CD4-positive, alpha-beta memory T cell (primary cell): Measurements from ENCODE around the gene DAPK2. TPM values are rescaled to one million over a fixed set of nuclear protein-coding genes. Genes with fewer than 3 reads are reported as not detected.
A peak's percentile ranks its signal among the peaks of the same experiment; 100 is the strongest.

Experiments
- CTCF ChIA-PET: fragments of 350-600 bp; sonication (Branson Sonifier 250); formaldehyde crosslinking; loops from one replicate; lab custom pipeline; 2021; ENCODE audit warnings: inconsistent platforms; ENCODE audit not compliant: partially characterized antibody; lab: Charles Lee
- POLR2A ChIA-PET: fragments of 350-600 bp; sonication (Branson Sonifier 250); formaldehyde crosslinking; loops from one replicate; lab custom pipeline; 2021; ENCODE audit not compliant: partially characterized antibody; lab: Charles Lee
- DNase-seq, 5 donors: peaks; one replicate each; pipeline versions ENCODE4 v3.0.0 to v3.0.0-alpha.2; 2020 to 2022; ENCODE audit warnings: mixed read lengths in 1 of 5
- H3K27ac ChIP-seq: one replicate; pipeline ENCODE4 v1.7.0; 2013; ENCODE audit warnings: low read depth, low read length
- H3K27me3 ChIP-seq: 2 replicates; pipeline ENCODE4 v1.7.0; 2013; ENCODE audit warnings: mild to moderate bottlenecking, low read length, moderate library complexity; ENCODE audit not compliant: insufficient read depth
- H3K36me3 ChIP-seq: 2 replicates; pipeline ENCODE4 v1.7.0; 2013; ENCODE audit warnings: mild to moderate bottlenecking, low read length, moderate library complexity; ENCODE audit not compliant: insufficient read depth
- H3K4me1 ChIP-seq: 2 replicates; pipeline ENCODE4 v1.7.0; 2013; ENCODE audit warnings: mild to moderate bottlenecking, low read length, moderate library complexity; ENCODE audit not compliant: insufficient read depth
- H3K4me3 ChIP-seq, 2 donors: one replicate each; pipeline ENCODE4 v1.7.0; 2013; ENCODE audit warnings: low read length in 2 of 2, mild to moderate bottlenecking in 1 of 2
- H3K9me3 ChIP-seq, 2 donors: one replicate each; pipeline ENCODE4 v1.7.0; 2013; ENCODE audit warnings: low read length in 2 of 2, control low read depth in 1 of 2; ENCODE audit not compliant: control insufficient read depth in 1 of 2
- H3K27ac Mint-ChIP-seq, 7 donors: one replicate each; pipeline ENCODE4 v1.8.0; 2020 to 2021; ENCODE audit warnings: mixed read lengths in 7 of 7, mild to moderate bottlenecking in 6 of 7, inconsistent platforms in 3 of 7, moderate library complexity in 3 of 7
- H3K27me3 Mint-ChIP-seq, 2 donors: one replicate each; pipeline ENCODE4 v1.8.0; 2020 to 2021; ENCODE audit warnings: mixed read lengths in 2 of 2
- H3K36me3 Mint-ChIP-seq, 2 donors: one replicate each; pipeline ENCODE4 v1.8.0; 2020 to 2021; ENCODE audit warnings: mixed read lengths in 2 of 2, inconsistent platforms in 1 of 2, mild to moderate bottlenecking in 1 of 2
- H3K4me1 Mint-ChIP-seq, 4 donors: one replicate each; pipeline ENCODE4 v1.8.0; 2020 to 2021; ENCODE audit warnings: mixed read lengths in 4 of 4, mild to moderate bottlenecking in 1 of 4
- H3K4me3 Mint-ChIP-seq, 8 donors: one replicate each; pipeline ENCODE4 v1.8.0; 2020 to 2021; ENCODE audit warnings: mixed read lengths in 8 of 8, mild to moderate bottlenecking in 7 of 8, moderate library complexity in 6 of 8, inconsistent platforms in 3 of 8
- H3K9me3 Mint-ChIP-seq, 8 donors: one replicate each; pipeline ENCODE4 v1.8.0; 2020 to 2021; ENCODE audit warnings: mixed read lengths in 8 of 8, mild to moderate bottlenecking in 5 of 8, inconsistent platforms in 3 of 8, moderate library complexity in 1 of 8
- intact Hi-C: fragments of 100-400 bp; cut with micrococcal nuclease; formaldehyde crosslinking; loops from one replicate; pipeline ENCODE4 v1.15.1; 2023
- polyA plus RNA-seq, 2 donors: library from polyadenylated mRNA; unstranded; fragments of 300-500 nt; fragmentation: Illumina TruSeq; gene quantifications; one replicate each; pipeline ENCODE4 v1.2.3, GENCODE V29; 2021
- total RNA-seq, 2 experiments: library from RNA; stranded (reverse); gene quantifications; one replicate each; pipeline ENCODE4 v1.2.3, GENCODE V29; 2021

DAPK2 gene
- total and polyA plus RNA-seq, 4 experiments from 2014 or later, result 0.93 to 2.9 (median 2.3) TPM; not detected in 1

GRCh38 chr15:63939531-63940130 is 106.7 kb downstream of the DAPK2 start:
- DNase-seq, result peak in 4 of 5 donors; percentile 8 to 29 (median 18)
- intact Hi-C loops, result no loop called here

GRCh38 chr15:63938486-63939061 is 107.7 kb downstream of the DAPK2 start:
- no peaks in the 10 kb centered on the region for H3K36me3 Mint-ChIP-seq
- Histone ChIP-seq H3K27me3 (no peaks in the 10 kb centered on the region), H3K27ac (no peak overlapping the region), H3K4me1 (peaks cover 32% of the 10 kb centered on the region), H3K36me3 (no peaks in the 10 kb centered on the region), H3K9me3 (no peaks in the 10 kb centered on the region), H3K4me3 (peak overlapping the region in 1 of 2 donors; percentile 11)
- H3K27me3 Mint-ChIP-seq, result no peaks in the 10 kb centered on the region
- peak overlapping the region; percentile 77 to 96 (median 93) for H3K27ac Mint-ChIP-seq
- peak overlapping the region in 7 of 8 donors; percentile 49 to 81 (median 61) for H3K4me3 Mint-ChIP-seq
- intact Hi-C loops, result no loop called here
- CTCF ChIA-PET, result interaction anchor here (1.4 to 10.4 kb wide), 3 partner anchors 32 to 108 kb away, joined by 3 to 154 read pairs (median 5); partner anchors contain the start of gene DAPK2
- DNase-seq, result no peak
- POLR2A ChIA-PET, result interaction anchor here (0.7 to 2.0 kb wide), 5 partner anchors 8 to 70 kb away, joined by 3 to 7 read pairs (median 4); no protein-coding TSS in a partner anchor
- H3K9me3 Mint-ChIP-seq, result no peaks in the 10 kb centered on the region
- peaks cover 28 to 42% (median 32%) of the 10 kb centered on the region in 4 donors for H3K4me1 Mint-ChIP-seq

More at GRCh38 chr15:63939531-63940130, 106.7 kb downstream of the DAPK2 start:
- Histone ChIP-seq H3K4me1 (peaks cover 32% of the 10 kb centered on the region), H3K4me3 (no peak overlapping the region), H3K36me3 (no peaks in the 10 kb centered on the region), H3K27me3 (no peaks in the 10 kb centered on the region), H3K9me3 (no peaks in the 10 kb centered on the region), H3K27ac (peak overlapping the region; percentile 36)
- peak overlapping the region in 7 of 8 donors; percentile 54 to 81 (median 62) for H3K4me3 Mint-ChIP-seq
- H3K36me3 Mint-ChIP-seq, result no peaks in the 10 kb centered on the region
- peaks cover 28 to 42% (median 32%) of the 10 kb centered on the region in 4 donors for H3K4me1 Mint-ChIP-seq
- ChIA-PET POLR2A (interaction anchor here (0.6 to 2.0 kb wide), 9 partner anchors 9 to 128 kb away, joined by 3 to 9 read pairs (median 4); no protein-coding TSS in a partner anchor), CTCF (interaction anchor here (1.2 to 10.4 kb wide), 4 partner anchors 11 to 107 kb away, joined by 3 to 154 read pairs (median 4); partner anchors contain the start of gene DAPK2)
- H3K27ac Mint-ChIP-seq, result peak overlapping the region; percentile 77 to 96 (median 93)
- H3K27me3 Mint-ChIP-seq, result no peaks in the 10 kb centered on the region
- no peaks in the 10 kb centered on the region for H3K9me3 Mint-ChIP-seq

GRCh38 chr15:63933522-63933921 is 112.8 kb downstream of the DAPK2 start:
- Histone ChIP-seq H3K9me3 (no peaks in the 10 kb centered on the region), H3K27ac (no peak overlapping the region), H3K4me1 (peaks cover 15% of the 10 kb centered on the region), H3K36me3 (no peaks in the 10 kb centered on the region), H3K27me3 (no peaks in the 10 kb centered on the region), H3K4me3 (no peak overlapping the region)
- DNase-seq, result no peak
- intact Hi-C loops, result no loop called here
- H3K9me3 Mint-ChIP-seq, result no peaks in the 10 kb centered on the region
- H3K4me1 Mint-ChIP-seq, result peaks cover 11 to 22% (median 14%) of the 10 kb centered on the region in 4 donors
- ChIA-PET CTCF (interaction anchor here (0.6 to 3.6 kb wide), 3 partner anchors 12 to 45 kb away, joined by 3 to 20 read pairs (median 5); no protein-coding TSS in a partner anchor), POLR2A (no interaction called here)
- no peak overlapping the region for H3K27ac Mint-ChIP-seq
- no peaks in the 10 kb centered on the region for H3K27me3 Mint-ChIP-seq
- H3K4me3 Mint-ChIP-seq, result no peak overlapping the region
- H3K36me3 Mint-ChIP-seq, result no peaks in the 10 kb centered on the region

DNA sequence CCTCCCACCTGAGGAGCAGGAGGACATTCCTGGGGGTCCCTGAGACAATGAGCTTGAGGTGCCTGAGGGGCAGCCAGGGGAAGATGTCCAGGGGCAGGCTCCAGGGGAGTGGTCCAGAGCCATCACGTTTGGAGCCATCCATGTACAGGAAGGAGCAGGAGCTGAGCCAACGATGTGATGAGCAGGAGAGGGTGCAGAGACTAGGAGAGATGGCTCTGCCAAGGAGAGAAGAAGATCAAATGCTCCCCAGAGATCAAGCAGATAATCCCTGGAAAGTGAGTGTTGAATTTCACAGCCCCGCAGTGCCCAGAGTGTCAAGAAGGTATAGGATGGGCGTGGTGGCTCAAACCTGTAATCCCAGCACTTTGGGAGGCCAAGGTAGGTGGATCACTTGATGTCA is 114.7 kb downstream of the DAPK2 start:
- H3K36me3 Mint-ChIP-seq, result no peaks in the 10 kb centered on the region
- H3K27ac Mint-ChIP-seq, result peak overlapping the region in 2 of 7 donors; percentile 0 to 53
- Histone ChIP-seq H3K36me3 (no peaks in the 10 kb centered on the region), H3K4me1 (no peaks in the 10 kb centered on the region), H3K27ac (no peak overlapping the region), H3K4me3 (no peak overlapping the region), H3K9me3 (no peaks in the 10 kb centered on the region), H3K27me3 (no peaks in the 10 kb centered on the region)
- H3K4me3 Mint-ChIP-seq, result no peak overlapping the region
- ChIA-PET CTCF (interaction anchor here (1.2 to 3.6 kb wide), 3 partner anchors 14 to 79 kb away, joined by 3 to 20 read pairs (median 4); no protein-coding TSS in a partner anchor), POLR2A (no interaction called here)
- intact Hi-C loops, result no loop called here
- H3K27me3 Mint-ChIP-seq, result no peaks in the 10 kb centered on the region
- no peak for DNase-seq
- H3K9me3 Mint-ChIP-seq, result no peaks in the 10 kb centered on the region
- peaks cover 0 to 8% (median 4%) of the 10 kb centered on the region in 4 donors for H3K4me1 Mint-ChIP-seq

- Histone ChIP-seq H3K4me3 (no peak overlapping the region), H3K36me3 (no peaks in the 10 kb centered on the region), H3K4me1 (no peaks in the 10 kb centered on the region), H3K9me3 (no peaks in the 10 kb centered on the region), H3K27ac (no peak overlapping the region), H3K27me3 (no peaks in the 10 kb centered on the region)
- ChIA-PET POLR2A (interaction anchor here (1.7 kb wide), 1 partner anchor 9 kb away, joined by 5 read pairs; no protein-coding TSS in a partner anchor), CTCF (interaction anchor here (0.6 to 1.4 kb wide), 2 partner anchors 15 to 1908 kb away, joined by 3 to 5 read pairs; no protein-coding TSS in a partner anchor)
- no peak overlapping the region for H3K4me3 Mint-ChIP-seq
- no peaks in the 10 kb centered on the region for H3K27me3 Mint-ChIP-seq
- peak overlapping the region in 1 of 7 donors; percentile 55 for H3K27ac Mint-ChIP-seq
- no peak for DNase-seq
- intact Hi-C loops, result no loop called here
- H3K9me3 Mint-ChIP-seq, result no peaks in the 10 kb centered on the region
- H3K36me3 Mint-ChIP-seq, result no peaks in the 10 kb centered on the region
- peaks cover 0 to 8% (median 4%) of the 10 kb centered on the region in 4 donors for H3K4me1 Mint-ChIP-seq
Measured at GRCh38 chr15:63930034-63930433, 116.3 kb downstream of the DAPK2 start.

DNA sequence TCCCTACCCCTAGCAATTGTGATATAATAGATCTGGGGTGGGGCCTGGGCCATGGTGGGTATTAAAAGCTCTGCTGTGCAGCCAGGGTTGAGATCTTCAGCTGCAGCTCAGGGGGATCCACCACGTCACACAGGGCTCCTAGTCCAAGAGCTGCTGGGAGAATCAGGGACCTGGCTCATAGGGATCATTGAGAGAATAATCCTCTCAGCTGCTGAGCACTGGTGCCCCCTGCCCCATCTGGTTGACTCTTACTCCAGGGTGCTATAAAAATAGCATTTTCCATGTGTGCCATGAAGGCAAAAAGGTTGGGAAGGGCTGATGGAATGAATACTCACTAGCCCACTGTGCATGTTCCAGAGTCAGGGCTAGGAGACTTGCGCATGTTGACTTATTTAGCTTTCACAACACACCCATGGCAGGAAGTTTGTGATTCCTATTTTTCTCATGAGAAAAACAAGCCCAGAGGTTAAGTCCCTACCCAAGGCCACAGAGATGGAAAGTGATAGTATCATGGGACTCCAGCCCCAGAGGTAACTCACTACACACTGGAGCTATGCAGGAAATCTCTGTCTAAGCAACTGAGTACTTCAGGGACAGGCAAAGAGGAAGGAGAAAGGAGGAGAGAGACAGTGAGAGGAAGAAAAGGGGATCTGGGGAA is 118.0 kb downstream of the DAPK2 start:
- H3K27ac Mint-ChIP-seq, result peak overlapping the region in 1 of 7 donors; percentile 50
- no peak overlapping the region for H3K27ac ChIP-seq
- H3K4me1 Mint-ChIP-seq, result peaks cover 0 to 8% (median 4%) of the 10 kb centered on the region in 4 donors
- no peak overlapping the region for H3K4me3 ChIP-seq
- H3K9me3 Mint-ChIP-seq, result no peaks in the 10 kb centered on the region
- H3K27me3 ChIP-seq, result no peaks in the 10 kb centered on the region
- no peaks in the 10 kb centered on the region for H3K9me3 ChIP-seq
- no peaks in the 10 kb centered on the region for H3K36me3 Mint-ChIP-seq
- no peak overlapping the region for H3K4me3 Mint-ChIP-seq
- no peaks in the 10 kb centered on the region for H3K27me3 Mint-ChIP-seq
- intact Hi-C loops, result no loop called here
- H3K36me3 ChIP-seq, result no peaks in the 10 kb centered on the region
- no peaks in the 10 kb centered on the region for H3K4me1 ChIP-seq
- DNase-seq, result no peak
- ChIA-PET POLR2A (no interaction called here), CTCF (interaction anchor here (0.6 to 1.3 kb wide), 2 partner anchors 14 to 17 kb away, joined by 3 to 5 read pairs; no protein-coding TSS in a partner anchor)
